Activated T-cell treated with anti-CD3 and anti-CD28 coated beads, Interleukin-2, amount 50 U/mL, for 48 hours (primary cell): ENCODE results near the gene CGB2.
A peak's percentile ranks its signal among the peaks of the same experiment; 100 is the strongest.

Experiments
- DNase-seq, 2 experiments: peaks; one replicate each; pipeline ENCODE4 v3.0.0-alpha.2; 2020

Gene CGB2

GRCh38 chr19:49070416-49070815 lies 38.7 kb downstream of the CGB2 start:
- no peak for DNase-seq

DNA sequence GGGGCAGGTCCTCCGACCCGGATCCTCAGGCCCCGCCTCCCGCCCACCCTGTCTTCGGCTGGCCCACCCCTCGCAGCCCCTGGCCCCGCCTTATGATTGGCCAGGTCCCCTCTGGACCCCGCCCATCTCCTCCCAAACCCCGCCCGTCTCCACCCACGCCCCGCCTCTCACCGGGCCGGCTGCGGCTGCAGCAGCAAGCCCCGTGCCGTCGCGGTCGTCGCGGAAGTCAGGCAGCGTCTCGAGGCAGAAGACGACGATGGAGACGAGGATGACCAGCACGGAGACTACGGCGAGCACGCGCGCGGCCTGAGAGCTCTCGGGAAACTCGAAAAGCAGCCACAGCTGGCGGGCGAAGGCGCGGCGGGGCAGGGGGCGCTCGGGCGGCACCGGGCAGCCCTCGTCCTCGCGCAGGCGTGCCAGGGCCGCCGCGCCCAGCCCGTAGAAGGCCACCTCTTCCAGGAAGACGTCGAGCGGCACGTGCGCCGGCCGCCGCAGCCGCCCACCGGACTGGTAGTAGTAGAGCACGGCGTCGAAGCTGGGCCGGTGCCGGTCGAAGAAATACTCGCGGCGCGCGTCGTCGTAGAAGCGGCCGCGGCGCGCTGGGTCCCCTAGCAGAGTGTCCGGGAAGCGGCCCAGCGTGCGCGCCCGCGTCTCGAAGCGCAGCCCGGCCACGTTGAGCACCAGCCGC lies 40.3 kb downstream of the CGB2 start:
- peak in 1 of 2 experiments; percentile 49 for DNase-seq

- no peak for DNase-seq
These were observed 42.1 kb downstream of the CGB2 start for GRCh38 chr19:49073514-49074378.

- peak; percentile 48 to 52 for DNase-seq
These were observed 43.2 kb downstream of the CGB2 start for GRCh38 chr19:49074869-49075268.

GRCh38 chr19:49080392-49080791 lies 48.7 kb downstream of the CGB2 start:
- DNase-seq = no peak

- no peak for DNase-seq
These were observed 49.6 kb downstream of the CGB2 start for GRCh38 chr19:49081273-49081672.
